ENCODE measurements around the gene MST1.

Gene MST1

GRCh38 chr3:49717959-49718857 is 28.9 kb upstream of the MST1 start:
- DNase-seq, result no peak

- DNase-seq, result no peak
These were observed 28.1 kb upstream of the MST1 start for GRCh38 chr3:49717211-49717958.

- DNase-seq, result no peak
These were observed 27.5 kb upstream of the MST1 start for GRCh38 chr3:49716691-49717210.

- DNase-seq, result no peak
These were observed 26.9 kb upstream of the MST1 start for GRCh38 chr3:49716169-49716568.

GRCh38 chr3:49715611-49716121 is 26.4 kb upstream of the MST1 start:
- DNase-seq, result no peak

GRCh38 chr3:49714728-49715550 is 25.7 kb upstream of the MST1 start:
- DNase-seq, result no peak

GRCh38 chr3:49713336-49714105 is 24.2 kb upstream of the MST1 start:
- no peak for DNase-seq

GRCh38 chr3:49712631-49713317 is 23.5 kb upstream of the MST1 start:
- DNase-seq, result no peak

GRCh38 chr3:49712166-49712565 is 22.9 kb upstream of the MST1 start:
- DNase-seq, result no peak

GRCh38 chr3:49711489-49711888 is 22.2 kb upstream of the MST1 start:
- DNase-seq, result no peak

- DNase-seq, result no peak
These were observed 20.6 kb upstream of the MST1 start for GRCh38 chr3:49709852-49710251.

GRCh38 chr3:49707113-49707480 is 17.8 kb upstream of the MST1 start:
- DNase-seq, result no peak

GRCh38 chr3:49706456-49707112 is 17.3 kb upstream of the MST1 start:
- no peak for DNase-seq

GRCh38 chr3:49705390-49705960 is 16.2 kb upstream of the MST1 start:
- DNase-seq, result no peak

GRCh38 chr3:49704629-49705028 is 15.4 kb upstream of the MST1 start:
- no peak for DNase-seq

- DNase-seq, result no peak
These were observed 14.7 kb upstream of the MST1 start for GRCh38 chr3:49703956-49704355.

GRCh38 chr3:49703443-49703927 is 14.2 kb upstream of the MST1 start:
- DNase-seq, result peak; percentile 58 to 62

GRCh38 chr3:49702672-49703071 is 13.4 kb upstream of the MST1 start:
- DNase-seq, result no peak

GRCh38 chr3:49701388-49702077 is 12.3 kb upstream of the MST1 start:
- DNase-seq, result no peak
